SJSA1 (cell line): Measurements from ENCODE around the gene APH1B. TPM values are rescaled to one million over a fixed set of nuclear protein-coding genes. Genes with fewer than 3 reads are reported as not detected.

Source experiments
- DNase-seq, 2 experiments: peaks; one replicate each; pipeline ENCODE4 v3.0.0-alpha.2; 2015 to 2020; ENCODE audit warnings: low spot score in 2 of 2, low read depth in 1 of 2
- H3K27ac ChIP-seq: fragments of 250-450 bp; sonication (Bioruptor Pico); 2 replicates; pipeline ENCODE4 v1.5.1; 2020; ENCODE audit warnings: mild to moderate bottlenecking, moderate library complexity
- H3K27me3 ChIP-seq: fragments of 250-450 bp; sonication (Bioruptor Pico); replicated peaks from 2 replicates; pipeline ENCODE4 v1.5.1; 2020; ENCODE audit warnings: mild to moderate bottlenecking, moderate library complexity
- H3K36me3 ChIP-seq: fragments of 250-450 bp; sonication (Bioruptor Pico); 2 replicates; pipeline ENCODE4 v1.5.1; 2020; ENCODE audit warnings: mild to moderate bottlenecking
- H3K4me1 ChIP-seq: fragments of 250-450 bp; sonication (Bioruptor Pico); replicated peaks from 2 replicates; pipeline ENCODE4 v1.6.1; 2021; ENCODE audit warnings: mild to moderate bottlenecking
- H3K4me3 ChIP-seq: fragments of 250-450 bp; sonication (Bioruptor Pico); 2 replicates; pipeline ENCODE4 v1.5.1; 2020; ENCODE audit warnings: mild to moderate bottlenecking
- H3K9me3 ChIP-seq: fragments of 250-450 bp; sonication (Bioruptor Pico); replicated peaks from 2 replicates; pipeline ENCODE4 v1.5.1; 2020; ENCODE audit warnings: mild to moderate bottlenecking
- total RNA-seq: library from RNA; depleted of rRNA; stranded (reverse); fragments of >200 nt; shearing (Covaris generic); gene quantifications from 2 replicates; pipeline ENCODE4 v1.2.3, GENCODE V29; 2014

Gene APH1B
- total RNA-seq, 1 experiment from 2014 or later, result 26.8 TPM

- Histone ChIP-seq H3K4me3 (no peak overlapping the region), H3K9me3 (no peaks in the 10 kb centered on the region), H3K27me3 (no peaks in the 10 kb centered on the region), H3K4me1 (peaks cover 22% of the 10 kb centered on the region), H3K27ac (no peak overlapping the region), H3K36me3 (peaks cover 30% of the 10 kb centered on the region)
- DNase-seq, result no peak
These were observed 15.4 kb downstream of the APH1B start for GRCh38 chr15:63292771-63293170.

GRCh38 chr15:63294359-63294758, 17.0 kb downstream of the APH1B start:
- Histone ChIP-seq H3K4me1 (peaks cover 22% of the 10 kb centered on the region), H3K27me3 (no peaks in the 10 kb centered on the region), H3K9me3 (no peaks in the 10 kb centered on the region), H3K4me3 (no peak overlapping the region), H3K36me3 (peaks cover 29% of the 10 kb centered on the region), H3K27ac (no peak overlapping the region)
- no peak for DNase-seq

GRCh38 chr15:63295341-63295740, 17.9 kb downstream of the APH1B start:
- H3K4me3 ChIP-seq, result no peak overlapping the region
- no peak overlapping the region for H3K27ac ChIP-seq
- H3K9me3 ChIP-seq, result no peaks in the 10 kb centered on the region
- H3K27me3 ChIP-seq, result no peaks in the 10 kb centered on the region
- H3K36me3 ChIP-seq, result peaks cover 29% of the 10 kb centered on the region
- peaks cover 22% of the 10 kb centered on the region for H3K4me1 ChIP-seq
- no peak for DNase-seq

- Histone ChIP-seq H3K27ac (no peak overlapping the region), H3K4me3 (no peak overlapping the region), H3K27me3 (no peaks in the 10 kb centered on the region), H3K9me3 (no peaks in the 10 kb centered on the region), H3K36me3 (peaks cover 24% of the 10 kb centered on the region), H3K4me1 (peaks cover 13% of the 10 kb centered on the region)
- no peak for DNase-seq
These were observed 18.8 kb downstream of the APH1B start for GRCh38 chr15:63296195-63296594.

GRCh38 chr15:63299943-63300575, 22.7 kb downstream of the APH1B start:
- Histone ChIP-seq H3K4me1 (no peaks in the 10 kb centered on the region), H3K36me3 (peaks cover 40% of the 10 kb centered on the region), H3K27me3 (no peaks in the 10 kb centered on the region), H3K4me3 (no peak overlapping the region), H3K27ac (no peak overlapping the region), H3K9me3 (no peaks in the 10 kb centered on the region)
- no peak for DNase-seq

GRCh38 chr15:63301088-63301487, 23.7 kb downstream of the APH1B start:
- Histone ChIP-seq H3K4me3 (no peak overlapping the region), H3K36me3 (peaks cover 50% of the 10 kb centered on the region), H3K9me3 (no peaks in the 10 kb centered on the region), H3K27ac (no peak overlapping the region), H3K4me1 (no peaks in the 10 kb centered on the region), H3K27me3 (no peaks in the 10 kb centered on the region)
- no peak for DNase-seq

- H3K9me3 ChIP-seq, result no peaks in the 10 kb centered on the region
- H3K36me3 ChIP-seq, result peaks cover 45% of the 10 kb centered on the region
- DNase-seq, result no peak
- no peaks in the 10 kb centered on the region for H3K4me1 ChIP-seq
- no peaks in the 10 kb centered on the region for H3K27me3 ChIP-seq
- H3K27ac ChIP-seq, result no peak overlapping the region
- no peak overlapping the region for H3K4me3 ChIP-seq
These were observed 27.9 kb downstream of the APH1B start for GRCh38 chr15:63305260-63305659.

- H3K27ac ChIP-seq, result no peak overlapping the region
- no peaks in the 10 kb centered on the region for H3K4me1 ChIP-seq
- H3K36me3 ChIP-seq, result peaks cover 45% of the 10 kb centered on the region
- H3K9me3 ChIP-seq, result no peaks in the 10 kb centered on the region
- no peaks in the 10 kb centered on the region for H3K27me3 ChIP-seq
- no peak overlapping the region for H3K4me3 ChIP-seq
- DNase-seq, result no peak
These were observed 29.2 kb downstream of the APH1B start for GRCh38 chr15:63306492-63307073.

GRCh38 chr15:63308491-63308890, 31.1 kb downstream of the APH1B start:
- DNase-seq, result no peak
- Histone ChIP-seq H3K9me3 (no peaks in the 10 kb centered on the region), H3K27ac (no peak overlapping the region), H3K27me3 (no peaks in the 10 kb centered on the region), H3K4me3 (no peak overlapping the region), H3K36me3 (peaks cover 29% of the 10 kb centered on the region), H3K4me1 (no peaks in the 10 kb centered on the region)

GRCh38 chr15:63308947-63309346, 31.5 kb downstream of the APH1B start:
- Histone ChIP-seq H3K36me3 (peaks cover 24% of the 10 kb centered on the region), H3K9me3 (no peaks in the 10 kb centered on the region), H3K27me3 (no peaks in the 10 kb centered on the region), H3K4me3 (no peak overlapping the region), H3K27ac (no peak overlapping the region), H3K4me1 (no peaks in the 10 kb centered on the region)
- DNase-seq, result no peak

- Histone ChIP-seq H3K27ac (no peak overlapping the region), H3K4me1 (no peaks in the 10 kb centered on the region), H3K27me3 (no peaks in the 10 kb centered on the region), H3K36me3 (peaks cover 11% of the 10 kb centered on the region), H3K9me3 (no peaks in the 10 kb centered on the region), H3K4me3 (no peak overlapping the region)
- no peak for DNase-seq
These were observed 33.2 kb downstream of the APH1B start for GRCh38 chr15:63310646-63311045.

- Histone ChIP-seq H3K9me3 (no peaks in the 10 kb centered on the region), H3K36me3 (no peaks in the 10 kb centered on the region), H3K4me1 (no peaks in the 10 kb centered on the region), H3K4me3 (no peak overlapping the region), H3K27me3 (no peaks in the 10 kb centered on the region), H3K27ac (no peak overlapping the region)
- DNase-seq, result no peak
These were observed 34.9 kb downstream of the APH1B start for GRCh38 chr15:63312286-63312685.

GRCh38 chr15:63313825-63314224, 36.4 kb downstream of the APH1B start:
- H3K27ac ChIP-seq, result no peak overlapping the region
- no peak for DNase-seq
- no peak overlapping the region for H3K4me3 ChIP-seq
- no peaks in the 10 kb centered on the region for H3K36me3 ChIP-seq
- no peaks in the 10 kb centered on the region for H3K27me3 ChIP-seq
- no peaks in the 10 kb centered on the region for H3K4me1 ChIP-seq
- no peaks in the 10 kb centered on the region for H3K9me3 ChIP-seq

GRCh38 chr15:63314409-63314808, 37.0 kb downstream of the APH1B start:
- no peak overlapping the region for H3K27ac ChIP-seq
- no peaks in the 10 kb centered on the region for H3K36me3 ChIP-seq
- H3K4me3 ChIP-seq, result no peak overlapping the region
- DNase-seq, result no peak
- H3K9me3 ChIP-seq, result no peaks in the 10 kb centered on the region
- H3K4me1 ChIP-seq, result no peaks in the 10 kb centered on the region
- no peaks in the 10 kb centered on the region for H3K27me3 ChIP-seq

GRCh38 chr15:63318344-63318743, 40.9 kb downstream of the APH1B start:
- Histone ChIP-seq H3K27me3 (no peaks in the 10 kb centered on the region), H3K9me3 (no peaks in the 10 kb centered on the region), H3K4me1 (no peaks in the 10 kb centered on the region), H3K4me3 (no peak overlapping the region), H3K27ac (no peak overlapping the region), H3K36me3 (no peaks in the 10 kb centered on the region)
- no peak for DNase-seq
